ENCODE measurements around the gene ZNF785. TPM values are rescaled to one million over a fixed set of nuclear protein-coding genes. Genes with fewer than 3 reads are reported as not detected.
"Not testable (repeated sequence)": the region's sequence is repeated elsewhere in the genome, so short reads cannot be mapped to it uniquely, and the experiment has no call there.

Gene ZNF785
- polyA plus RNA-seq, 3 donors: 21.3 to 36.9 (median 32.1) TPM

- DNase-seq: no peak
Measured at GRCh38 chr16:30541502-30542329, 43.8 kb downstream of the ZNF785 start.

- DNase-seq: not testable (repeated sequence)
Measured at GRCh38 chr16:30540916-30541464, 44.5 kb downstream of the ZNF785 start.

GRCh38 chr16:30539986-30540526, 45.4 kb downstream of the ZNF785 start:
- not testable (repeated sequence) for DNase-seq

- no peak for DNase-seq
Measured at GRCh38 chr16:30539000-30539964, 46.2 kb downstream of the ZNF785 start.

DNA sequence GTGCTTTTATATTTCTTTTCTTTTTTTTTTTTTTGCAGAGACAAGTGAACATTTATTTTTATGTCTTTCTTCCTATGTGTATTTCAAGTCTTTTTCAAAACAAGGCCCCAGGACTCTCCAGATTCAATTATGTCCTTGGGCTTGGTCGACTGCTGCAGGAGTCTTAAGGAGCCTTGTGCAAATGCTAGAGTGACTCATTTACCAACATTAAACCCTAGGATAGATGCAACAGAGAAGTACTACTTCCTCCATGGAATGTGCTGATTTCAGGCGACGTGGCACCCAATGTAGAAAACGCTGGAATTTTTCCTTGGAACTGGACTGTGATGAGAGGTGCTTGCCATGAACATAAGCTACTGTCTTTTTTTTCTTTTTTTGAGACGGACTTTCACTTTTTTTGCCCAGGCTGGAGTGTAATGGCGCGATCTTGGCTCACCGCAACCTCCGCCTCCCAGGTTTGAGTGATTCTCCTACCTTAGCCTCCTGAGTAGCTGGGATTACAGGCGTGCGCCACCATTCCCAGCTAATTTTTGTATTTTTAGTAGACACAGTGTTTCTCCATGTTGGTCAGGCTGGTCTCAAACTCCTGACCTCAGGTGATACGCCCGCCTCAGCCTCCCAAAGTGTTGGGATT, 49.0 kb downstream of the ZNF785 start:
- not testable (repeated sequence) for DNase-seq

DNA sequence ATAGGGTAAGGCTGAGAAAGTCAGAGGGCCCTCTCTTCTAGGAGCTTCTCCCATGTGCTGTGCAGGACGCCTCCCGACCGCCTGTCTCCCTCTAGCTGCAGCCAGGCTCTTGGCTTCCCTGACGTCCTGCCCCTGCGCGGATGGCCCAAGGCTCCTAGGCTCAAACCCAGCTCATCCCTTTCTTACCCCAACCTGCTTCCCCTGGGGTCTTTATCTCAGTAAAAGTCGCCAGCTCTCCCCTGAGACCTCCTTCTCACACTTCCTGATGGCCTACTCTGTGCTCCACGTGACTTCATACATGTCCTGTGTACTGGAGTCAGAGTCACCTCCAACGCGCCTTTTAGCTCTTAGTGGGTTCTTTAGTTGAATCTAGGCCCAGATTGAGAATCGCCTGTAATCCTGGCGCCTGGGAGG, 49.7 kb downstream of the ZNF785 start:
- peak; percentile 70 for DNase-seq

GRCh38 chr16:30535106-30535776, 50.3 kb downstream of the ZNF785 start:
- no peak for DNase-seq

- peak; percentile 94 for DNase-seq
Measured at GRCh38 chr16:30534368-30535105, 51.0 kb downstream of the ZNF785 start, which contains the start of gene ZNF747. ZNF747 (minus strand) TSS chr16:30534858; CDS start chr16:30534679, 179 bp downstream.

GRCh38 chr16:30533748-30534367, 51.6 kb downstream of the ZNF785 start:
- no peak for DNase-seq

DNA sequence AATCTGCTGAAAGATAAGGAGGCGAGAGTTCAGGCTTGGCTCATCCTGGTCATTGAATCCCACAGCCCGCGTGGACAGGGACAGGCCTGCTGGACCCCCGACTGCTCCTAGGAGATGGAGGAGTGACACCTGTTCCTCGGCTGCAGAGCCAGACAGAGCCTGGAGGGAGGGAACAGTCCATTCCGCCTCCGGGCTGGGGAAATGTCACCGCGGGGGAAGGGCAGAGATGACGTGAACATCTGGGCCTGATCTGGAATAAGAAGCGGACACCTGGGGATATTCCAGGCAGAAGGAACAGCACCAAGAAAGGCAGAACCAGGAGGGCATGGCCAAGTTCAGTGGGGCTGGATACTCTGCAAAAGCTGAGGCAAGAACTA, 52.4 kb downstream of the ZNF785 start:
- no peak for DNase-seq

GRCh38 chr16:30532285-30533145, 53.0 kb downstream of the ZNF785 start:
- no peak for DNase-seq

Other genes starting within 250 kb of the ZNF785 start
- gene CD2BP2, start 230.4 kb downstream of the ZNF785 start, polyA plus RNA-seq (ENCODE audit: insufficient read length in 3 of 3): 10 to 100 TPM; 54.6 to 62.3 (median 62.3) TPM
- gene TBC1D10B, start 215.2 kb downstream of the ZNF785 start, polyA plus RNA-seq (ENCODE audit: insufficient read length in 3 of 3): 10 to 100 TPM; 37.9 to 46.2 (median 39.1) TPM
- 1 to 10 TPM in 2 of 3 donors, under 1 TPM in 1; 0.70 to 5.1 (median 1.9) TPM for gene MYL11, start 210.9 kb downstream of the ZNF785 start, polyA plus RNA-seq (ENCODE audit: insufficient read length in 3 of 3)
- 1 to 10 TPM; 2.6 to 2.8 (median 2.6) TPM for gene SEPTIN1, start 203.1 kb downstream of the ZNF785 start, polyA plus RNA-seq (ENCODE audit: insufficient read length in 3 of 3)
- gene ZNF48, start 190.3 kb downstream of the ZNF785 start, polyA plus RNA-seq (ENCODE audit: insufficient read length in 3 of 3): 10 to 100 TPM; 15.0 to 16.5 (median 15.9) TPM
- gene ZNF771, start 178.1 kb downstream of the ZNF785 start, polyA plus RNA-seq (ENCODE audit: insufficient read length in 3 of 3): 10 to 100 TPM in 1 of 3 donors, 1 to 10 TPM in 2; 7.7 to 11.1 (median 9.9) TPM
- 10 to 100 TPM; 50.1 to 56.8 (median 54.9) TPM for gene DCTPP1, start 155.7 kb downstream of the ZNF785 start, polyA plus RNA-seq (ENCODE audit: insufficient read length in 3 of 3)
- gene SEPHS2, start 139.8 kb downstream of the ZNF785 start, polyA plus RNA-seq (ENCODE audit: insufficient read length in 3 of 3): 10 to 100 TPM; 95.6 to 96.4 (median 96.0) TPM
- 1 to 10 TPM; 1.9 to 2.1 (median 2.0) TPM for gene ITGAL, start 113.0 kb downstream of the ZNF785 start, polyA plus RNA-seq (ENCODE audit: insufficient read length in 3 of 3)
- gene ZNF768, start 59.1 kb downstream of the ZNF785 start, polyA plus RNA-seq (ENCODE audit: insufficient read length in 3 of 3): 10 to 100 TPM; 58.5 to 70.4 (median 68.1) TPM
- 10 to 100 TPM; 10.1 to 11.3 (median 11.0) TPM for gene ZNF747, start 50.8 kb downstream of the ZNF785 start, polyA plus RNA-seq (ENCODE audit: insufficient read length in 3 of 3)
- gene ZNF764, start 27.3 kb downstream of the ZNF785 start, polyA plus RNA-seq (ENCODE audit: insufficient read length in 3 of 3): 10 to 100 TPM; 13.3 to 18.8 (median 14.4) TPM
- gene ZNF688, start 14.0 kb downstream of the ZNF785 start, polyA plus RNA-seq (ENCODE audit: insufficient read length in 3 of 3): 10 to 100 TPM; 14.2 to 19.7 (median 17.7) TPM
- 10 to 100 TPM; 14.8 to 16.2 (median 15.7) TPM for gene ZNF689, start 24.7 kb upstream of the ZNF785 start, polyA plus RNA-seq (ENCODE audit: insufficient read length in 3 of 3)
- gene PRR14, start 65.3 kb upstream of the ZNF785 start, polyA plus RNA-seq (ENCODE audit: insufficient read length in 3 of 3): 10 to 100 TPM; 50.6 to 52.4 (median 51.8) TPM
- 10 to 100 TPM; 69.5 to 85.7 (median 76.5) TPM for gene FBRS, start 72.7 kb upstream of the ZNF785 start, polyA plus RNA-seq (ENCODE audit: insufficient read length in 3 of 3)
- gene SRCAP, start 113.5 kb upstream of the ZNF785 start, polyA plus RNA-seq (ENCODE audit: insufficient read length in 3 of 3): 10 to 100 TPM; 38.6 to 55.8 (median 43.9) TPM
- 10 to 100 TPM; 28.7 to 44.8 (median 40.7) TPM for gene PHKG2, start 162.7 kb upstream of the ZNF785 start, polyA plus RNA-seq (ENCODE audit: insufficient read length in 3 of 3)
- gene CFAP119, start 176.4 kb upstream of the ZNF785 start, polyA plus RNA-seq (ENCODE audit: insufficient read length in 3 of 3): 10 to 100 TPM; 11.8 to 14.6 (median 12.8) TPM
- gene RNF40, start 176.6 kb upstream of the ZNF785 start, polyA plus RNA-seq (ENCODE audit: insufficient read length in 3 of 3): 100 to 1,000 TPM; 120 to 133 (median 120) TPM
- 10 to 100 TPM; 26.5 to 32.4 (median 30.3) TPM for gene ZNF629, start 201.5 kb upstream of the ZNF785 start, polyA plus RNA-seq (ENCODE audit: insufficient read length in 3 of 3)